IPS-NIHi11 (cell line): ENCODE results near the gene ROBO1.

Experiments
- DNase-seq: peaks from one replicate; pipeline ENCODE4 v3.0.0; 2012; ENCODE audit warnings: mixed read lengths, low spot score

ROBO1 gene

DNA sequence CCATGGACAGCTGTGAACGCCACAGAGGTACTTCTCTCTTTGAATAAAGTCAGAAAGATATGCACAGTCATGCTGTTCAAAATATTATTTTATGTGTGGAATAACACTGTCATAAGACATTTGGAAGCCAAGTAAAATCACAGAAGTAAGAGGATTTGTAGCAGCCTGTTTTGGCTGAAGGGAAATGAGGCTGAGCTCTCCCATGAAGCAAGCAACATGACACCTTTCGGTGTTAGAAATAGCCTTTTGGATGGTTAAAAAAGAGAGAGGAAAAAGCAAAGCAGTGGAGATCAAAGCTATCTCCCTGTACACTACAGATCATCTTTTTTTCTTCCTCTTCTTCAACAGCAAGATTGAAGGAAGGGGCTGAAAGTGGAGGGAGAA is 755.3 kb downstream of the ROBO1 start:
- DNase-seq: no peak

DNA sequence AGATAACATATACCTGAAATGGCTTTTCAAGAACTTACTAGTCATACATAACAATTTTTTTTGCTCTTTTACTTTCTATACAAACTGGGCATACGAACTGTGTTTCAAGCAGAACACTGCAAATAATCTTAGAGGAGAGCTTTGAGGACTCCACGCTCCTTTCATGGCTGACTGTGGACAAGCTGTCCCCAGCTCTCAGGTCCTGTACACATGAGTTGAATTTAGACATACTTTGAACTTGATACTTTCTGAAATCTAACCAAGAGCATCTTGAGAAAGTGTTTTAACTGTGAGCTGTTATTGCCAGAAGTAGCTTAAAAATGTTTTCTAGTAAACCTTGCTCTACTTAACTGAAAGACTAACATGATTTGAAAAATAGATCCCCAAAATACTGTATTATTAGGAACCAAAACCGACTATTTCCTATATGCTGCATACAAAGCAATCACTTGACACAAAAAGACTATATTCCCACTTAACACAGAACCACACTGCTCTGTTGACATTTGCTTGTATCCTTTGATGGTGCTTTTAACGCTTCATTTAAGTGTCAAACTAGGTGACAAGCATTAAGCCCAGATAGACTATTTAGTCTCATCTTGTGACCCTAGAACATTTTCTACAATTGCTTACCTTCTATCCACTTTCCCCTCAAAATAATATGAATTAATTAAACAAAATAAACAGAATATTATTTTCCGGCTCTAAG is 755.8 kb downstream of the ROBO1 start:
- DNase-seq: no peak

DNA sequence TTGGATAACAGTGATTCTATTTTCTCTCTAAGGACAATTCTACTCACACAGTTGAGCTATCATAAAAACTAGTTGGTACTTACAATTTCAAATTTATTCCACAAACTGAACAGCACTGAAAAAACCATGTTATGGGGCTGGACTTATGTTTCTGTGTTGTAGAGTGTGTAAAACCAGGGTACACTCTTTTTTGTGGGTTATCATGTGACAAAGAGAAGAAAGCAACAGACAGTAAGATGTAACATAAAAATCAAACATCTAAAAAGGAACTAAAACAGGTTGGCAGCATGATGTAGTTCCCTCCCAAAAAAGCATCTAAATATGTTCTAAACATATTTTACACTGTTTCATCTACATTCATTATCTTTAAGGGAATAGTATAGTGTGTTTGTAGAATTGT is 757.9 kb downstream of the ROBO1 start:
- DNase-seq: no peak

DNA sequence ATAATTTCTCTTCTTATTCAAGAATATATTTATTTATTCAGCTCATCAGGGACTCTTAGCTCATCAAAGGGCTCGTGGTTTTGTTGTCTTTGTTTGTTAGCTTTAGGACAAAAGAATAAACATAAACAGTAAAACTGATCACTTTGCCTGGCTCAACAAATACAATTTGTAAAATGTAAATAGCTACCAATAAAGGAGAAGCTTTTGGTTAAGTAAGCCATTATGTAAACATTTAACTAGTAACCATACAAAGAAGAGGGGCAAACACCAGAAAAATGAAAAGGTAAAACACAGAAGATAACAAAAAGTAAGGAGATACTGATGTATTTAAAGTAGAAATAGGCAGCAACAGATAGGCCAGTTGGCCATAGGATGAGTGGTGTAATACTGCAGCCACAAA is 761.7 kb downstream of the ROBO1 start:
- DNase-seq: no peak

DNA sequence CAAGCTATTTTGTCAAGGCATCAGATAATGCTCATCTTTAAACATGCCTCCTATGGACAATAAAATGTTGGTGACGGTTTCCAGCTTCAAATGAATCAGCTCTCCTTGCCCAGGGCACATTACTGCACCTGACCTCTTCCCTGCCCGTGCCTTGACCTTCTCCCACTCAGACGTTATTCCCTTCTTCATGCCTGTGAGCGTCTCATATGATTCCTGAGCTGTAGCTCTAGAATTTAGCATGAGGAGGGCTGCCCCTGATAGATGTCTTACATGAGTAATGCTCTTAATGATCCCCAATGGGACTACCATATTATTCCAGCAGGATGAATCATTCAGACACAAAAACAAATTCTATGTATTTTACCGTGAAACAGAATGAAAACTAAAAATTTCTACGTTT is 762.7 kb downstream of the ROBO1 start:
- no peak for DNase-seq

DNA sequence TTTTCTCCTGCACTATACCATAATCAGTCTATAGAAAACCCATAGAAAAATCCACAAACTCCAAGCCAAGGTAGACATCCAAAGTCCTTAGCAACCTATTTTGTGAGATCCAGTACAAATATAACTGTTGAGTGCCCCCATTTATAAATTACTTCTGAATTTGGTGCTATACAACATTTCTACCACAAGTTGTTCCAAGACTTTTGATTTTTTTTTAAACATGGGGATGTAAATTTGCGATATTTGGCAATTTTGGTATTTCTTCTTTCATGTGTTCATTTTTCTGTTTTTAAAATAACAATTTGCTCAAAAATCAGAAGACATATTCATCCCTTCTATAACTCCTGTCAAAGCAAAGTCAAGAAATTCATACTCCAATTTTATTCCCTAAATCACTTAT is 763.8 kb downstream of the ROBO1 start:
- no peak for DNase-seq

DNA sequence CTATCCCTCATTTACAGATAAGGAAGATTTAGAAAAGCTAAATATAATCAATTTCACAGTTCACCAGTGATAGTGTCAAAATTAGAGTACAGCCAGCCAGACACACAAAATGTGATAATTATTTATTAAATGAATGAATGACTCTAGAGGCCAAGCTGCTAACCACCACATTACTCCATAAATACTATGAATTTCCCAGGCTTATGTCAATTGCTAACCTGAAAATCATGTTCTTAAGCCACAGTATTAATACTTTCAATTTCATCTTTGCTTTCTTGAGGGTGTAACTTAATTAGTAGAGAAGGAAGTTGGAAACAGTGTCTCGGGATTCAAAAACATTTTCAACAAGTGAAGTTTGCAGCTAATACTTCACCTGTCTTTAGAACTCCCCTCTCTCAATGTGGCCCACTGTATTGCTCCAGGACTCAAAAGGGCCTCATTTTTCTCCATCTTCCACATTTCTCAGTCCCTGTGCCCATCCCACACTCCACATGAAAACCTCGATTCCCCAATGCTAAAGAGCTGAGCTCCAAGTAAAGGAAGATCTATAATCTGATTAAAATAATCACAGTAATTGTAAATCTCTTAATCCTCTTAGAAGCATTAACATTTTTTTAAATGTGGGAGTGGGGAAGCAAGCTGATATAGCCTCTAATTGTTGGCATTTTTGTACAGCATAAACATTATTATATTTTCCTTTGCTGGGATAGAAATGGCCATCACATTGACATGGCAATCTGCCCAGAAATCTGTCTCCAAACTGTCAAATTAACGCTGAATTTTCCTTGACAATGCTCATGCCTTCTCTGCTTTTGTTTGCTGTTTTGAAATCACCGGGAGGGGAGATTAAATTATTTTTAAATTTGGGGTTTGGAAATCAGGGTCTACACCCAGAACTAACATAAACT is 765.1 kb downstream of the ROBO1 start:
- no peak for DNase-seq

DNA sequence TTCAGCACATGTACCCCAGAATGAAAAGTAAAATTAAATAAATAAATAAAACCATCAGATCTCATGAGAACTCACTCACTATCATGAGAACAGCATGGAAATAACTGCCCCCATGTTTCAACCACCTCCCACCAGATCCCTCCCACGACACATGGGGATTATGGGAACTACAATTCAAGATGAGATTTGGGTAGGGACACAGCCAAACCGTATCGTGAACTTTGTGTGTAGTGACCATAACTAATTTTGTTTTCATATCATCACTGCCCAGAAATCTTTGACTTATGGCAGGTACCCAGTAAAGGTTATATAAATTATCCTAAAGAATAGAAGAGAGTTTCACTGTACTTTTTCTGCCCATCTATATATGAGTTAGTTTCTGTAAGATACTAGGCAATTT is 766.5 kb downstream of the ROBO1 start:
- no peak for DNase-seq

DNA sequence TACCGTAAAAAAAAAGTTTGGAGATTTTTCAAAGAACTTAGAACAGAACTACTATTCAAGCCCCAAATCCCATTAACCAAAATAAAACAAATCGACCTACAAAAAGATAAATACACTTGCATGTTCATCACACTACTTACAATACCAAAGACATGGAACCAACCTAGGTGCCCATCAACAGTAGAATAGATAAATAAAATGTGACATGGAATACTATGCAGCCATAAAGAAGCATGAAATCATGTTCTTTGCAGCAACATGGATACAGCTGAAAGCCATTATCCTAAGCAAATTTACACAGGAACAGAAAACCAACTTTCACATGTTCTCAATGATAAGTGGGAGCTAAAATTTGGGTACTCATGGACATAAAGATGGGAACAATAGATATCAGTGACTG is 768.7 kb downstream of the ROBO1 start:
- DNase-seq: no peak

DNA sequence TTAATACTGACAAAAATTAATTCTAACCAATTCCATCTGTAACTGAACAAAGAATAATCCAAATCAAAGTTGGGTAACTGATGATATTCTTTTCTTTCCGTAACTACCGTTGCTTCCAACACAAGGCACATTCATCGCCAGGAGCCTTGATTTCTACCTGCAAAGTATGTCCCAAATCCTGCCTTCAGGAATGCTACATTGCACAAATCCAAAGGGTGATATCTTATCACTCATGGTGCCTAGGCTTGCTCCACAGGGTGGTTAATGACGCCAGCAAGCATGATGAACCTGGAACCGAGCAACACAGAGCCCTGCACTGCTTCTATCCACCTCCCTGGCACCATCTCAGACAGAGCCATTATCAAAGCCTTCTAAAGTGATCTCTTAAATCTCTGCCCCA is 772.7 kb downstream of the ROBO1 start:
- DNase-seq: no peak

DNA sequence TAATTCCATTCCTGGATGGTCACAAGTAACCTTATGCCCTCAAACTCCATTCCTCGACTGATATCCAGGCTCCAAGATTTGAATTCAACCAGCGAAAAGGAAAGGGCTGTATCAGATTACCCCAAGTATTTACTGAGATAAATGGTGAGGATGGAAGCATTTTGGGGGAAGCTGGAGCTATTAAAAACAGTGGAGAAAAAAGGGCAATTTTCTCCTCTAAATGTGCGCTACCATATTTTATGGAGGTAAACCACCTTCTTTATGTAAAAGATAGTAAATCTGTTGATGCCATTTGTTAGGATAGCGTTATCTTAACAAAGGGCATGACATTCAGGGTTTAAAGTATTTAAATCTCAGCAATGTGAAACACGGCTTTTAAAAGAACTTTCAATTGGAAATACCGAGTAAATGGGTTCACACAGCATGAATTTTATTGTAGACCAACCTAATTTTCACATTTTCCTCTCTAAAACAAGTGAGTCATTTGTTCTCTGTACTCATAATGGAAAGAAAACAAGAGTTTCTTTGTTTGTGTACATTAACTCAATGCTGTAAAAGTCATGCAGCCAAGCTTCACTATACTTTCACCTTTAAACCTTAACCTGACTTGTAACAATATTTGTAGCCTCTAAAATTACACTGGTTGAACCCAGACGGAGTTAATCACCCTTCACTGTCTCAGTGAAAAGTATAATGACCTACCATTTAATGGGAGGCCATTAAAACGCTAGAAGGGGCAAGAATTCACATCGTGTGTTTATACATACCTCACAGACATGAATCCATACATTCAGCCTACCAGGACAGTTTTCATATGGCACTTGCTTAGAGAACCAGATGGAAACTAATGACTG is 773.4 kb downstream of the ROBO1 start:
- DNase-seq: peak; percentile 31

DNA sequence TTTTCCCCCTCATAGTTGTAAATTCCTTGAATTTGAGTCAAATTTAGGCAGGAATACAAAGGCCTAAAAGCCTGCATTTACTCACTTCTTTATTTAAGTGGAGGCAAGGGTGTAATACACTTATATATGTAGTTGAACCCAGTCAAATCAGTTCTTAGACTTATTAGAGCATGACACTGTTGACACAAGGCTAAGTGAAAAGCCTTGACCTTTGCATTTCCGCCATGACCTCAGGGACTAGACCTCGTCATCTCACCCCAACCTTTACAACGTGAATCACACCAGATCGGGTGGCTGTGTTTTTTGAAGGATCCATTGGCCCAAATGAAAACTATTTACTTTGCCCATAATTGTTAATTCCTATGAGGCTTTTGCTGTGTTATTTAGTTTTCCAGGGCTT is 774.4 kb downstream of the ROBO1 start:
- no peak for DNase-seq

DNA sequence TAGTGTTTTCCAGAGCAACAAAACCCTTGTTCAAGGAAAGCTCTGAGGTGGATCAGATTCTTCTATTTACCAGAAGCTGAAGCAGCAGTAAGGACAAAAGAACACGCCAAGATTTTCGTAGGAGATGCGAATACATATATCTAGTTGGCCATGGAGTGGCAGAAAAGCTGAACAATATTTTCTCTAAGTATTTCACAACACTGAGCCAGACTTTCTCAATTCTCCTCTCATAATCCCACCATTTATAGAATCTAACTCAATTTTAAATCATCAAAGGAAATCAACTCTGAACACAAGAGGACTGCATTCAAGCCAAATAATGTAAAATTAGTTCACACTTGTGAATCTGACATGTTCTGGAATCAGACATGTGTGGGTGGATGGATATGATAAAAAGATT is 775.0 kb downstream of the ROBO1 start:
- DNase-seq: no peak

DNA sequence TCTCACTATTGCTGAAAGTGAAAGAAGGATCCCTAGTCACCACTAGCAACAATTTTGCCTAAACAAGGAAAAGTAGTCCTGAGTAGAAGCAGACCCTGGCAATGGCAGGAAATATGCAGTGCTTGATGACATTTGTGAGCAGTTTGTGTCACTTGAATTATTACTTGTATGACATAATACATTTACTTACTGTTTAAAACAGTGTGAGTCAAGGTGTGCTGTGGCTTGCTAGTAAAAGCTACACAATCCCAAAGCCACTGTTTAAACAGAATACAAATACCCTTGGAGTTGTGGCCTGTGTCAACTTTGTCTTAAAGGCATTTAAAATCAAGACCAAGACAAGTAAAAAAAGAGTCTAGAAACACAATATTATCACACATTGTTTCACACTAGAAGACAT is 775.4 kb downstream of the ROBO1 start:
- no peak for DNase-seq

DNA sequence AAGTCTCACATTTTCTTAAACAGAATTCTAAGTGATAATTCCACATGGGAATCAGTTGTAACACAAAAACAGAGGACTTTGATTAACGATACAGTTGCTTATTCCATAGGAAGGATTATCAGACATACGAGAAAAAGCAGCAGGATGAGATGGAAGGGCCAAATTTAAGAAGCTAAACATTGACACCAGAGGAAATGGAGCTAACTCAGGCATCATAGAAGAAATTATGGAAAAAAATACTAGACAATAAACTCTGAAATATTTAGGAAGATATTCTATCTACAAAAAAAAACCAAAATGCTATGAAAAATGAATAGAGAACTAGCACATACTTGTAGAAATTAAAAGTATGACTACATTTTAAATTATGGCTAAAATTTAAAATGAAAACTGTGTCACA is 776.1 kb downstream of the ROBO1 start:
- no peak for DNase-seq

DNA sequence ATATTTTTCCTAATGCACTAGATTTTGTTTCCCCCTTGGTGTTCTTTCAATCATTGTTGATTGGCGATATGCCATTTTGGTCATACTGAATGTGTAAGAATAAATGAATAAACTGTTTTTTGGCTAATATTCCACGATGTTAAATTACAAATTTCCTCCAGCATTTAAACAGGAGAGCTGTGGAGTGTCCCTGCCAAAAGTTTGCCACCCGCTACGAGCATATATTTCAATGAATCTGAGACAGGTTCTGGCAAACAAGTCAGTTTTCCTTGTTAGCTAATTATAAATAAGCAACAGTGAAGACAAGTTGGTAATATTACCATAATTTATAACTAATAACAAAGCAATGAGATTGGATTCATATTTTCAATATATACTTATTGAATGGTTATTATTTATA is 777.6 kb downstream of the ROBO1 start:
- DNase-seq: no peak

DNA sequence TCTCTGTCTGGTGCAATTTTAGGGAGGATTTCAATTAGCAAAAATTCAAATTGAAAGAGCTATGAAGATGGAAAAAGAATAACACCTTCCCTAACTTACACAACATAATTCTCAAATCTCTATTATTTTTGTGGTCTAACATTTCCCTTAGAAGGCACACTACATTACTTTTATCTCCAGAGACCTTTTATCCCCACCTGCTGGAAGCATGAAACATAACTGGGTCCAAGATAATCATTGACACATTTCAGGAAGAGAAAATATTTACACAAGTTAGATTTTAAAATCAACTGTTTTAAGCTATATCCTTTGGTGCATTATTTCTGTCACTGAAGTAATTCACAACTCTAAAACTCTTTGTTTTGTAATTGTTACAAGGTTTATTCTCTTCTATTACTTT is 779.5 kb downstream of the ROBO1 start:
- DNase-seq: no peak

DNA sequence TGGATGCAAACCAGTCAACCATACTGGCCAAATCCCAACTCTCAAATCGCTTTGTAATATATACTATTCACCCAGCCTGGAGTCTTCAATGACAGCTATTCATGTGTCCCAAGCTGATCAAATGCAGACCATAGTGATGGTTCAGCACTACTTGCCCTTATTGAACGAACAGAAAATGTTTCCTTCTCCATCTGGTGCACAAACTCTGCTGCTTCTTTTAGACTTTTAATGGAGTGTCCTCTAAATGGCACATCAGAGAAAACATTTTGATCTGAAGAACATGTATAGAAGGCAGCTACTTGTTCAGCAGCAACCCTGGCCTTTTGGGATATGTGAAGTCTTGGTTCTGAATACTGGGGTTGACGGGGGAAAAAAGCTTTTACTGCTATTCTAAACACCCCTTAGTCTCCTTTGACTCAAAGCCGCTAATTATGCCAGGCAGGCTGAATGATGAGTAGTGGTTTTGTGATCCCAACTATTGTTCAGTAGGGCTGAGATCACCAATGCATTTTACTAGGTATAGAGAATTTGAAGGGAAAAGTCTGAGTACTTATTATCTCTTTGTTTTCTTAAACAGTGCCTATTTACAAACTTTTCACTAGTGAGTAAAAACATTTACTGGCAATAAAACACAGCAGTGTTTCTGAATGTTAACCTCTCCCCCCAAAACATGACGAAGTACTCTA is 781.2 kb downstream of the ROBO1 start:
- no peak for DNase-seq

DNA sequence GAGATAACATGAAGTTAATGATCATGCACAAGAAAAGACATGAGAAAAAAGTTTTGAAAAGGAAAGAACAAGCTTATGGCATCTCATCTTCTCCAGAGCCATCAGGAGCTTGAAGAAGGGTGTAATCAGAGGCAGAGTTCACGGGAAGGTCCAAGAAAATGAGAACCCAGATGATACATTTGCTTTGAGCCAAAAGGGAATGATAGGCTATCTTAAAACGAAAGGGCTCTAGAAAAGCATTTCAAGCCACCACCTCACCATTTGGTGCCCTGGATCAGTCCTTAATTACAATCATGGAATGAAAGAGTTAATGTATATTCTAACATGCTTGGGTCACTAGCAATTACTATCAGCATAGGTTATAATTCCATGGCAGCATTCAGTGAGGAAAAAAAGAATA is 781.8 kb downstream of the ROBO1 start:
- no peak for DNase-seq

DNA sequence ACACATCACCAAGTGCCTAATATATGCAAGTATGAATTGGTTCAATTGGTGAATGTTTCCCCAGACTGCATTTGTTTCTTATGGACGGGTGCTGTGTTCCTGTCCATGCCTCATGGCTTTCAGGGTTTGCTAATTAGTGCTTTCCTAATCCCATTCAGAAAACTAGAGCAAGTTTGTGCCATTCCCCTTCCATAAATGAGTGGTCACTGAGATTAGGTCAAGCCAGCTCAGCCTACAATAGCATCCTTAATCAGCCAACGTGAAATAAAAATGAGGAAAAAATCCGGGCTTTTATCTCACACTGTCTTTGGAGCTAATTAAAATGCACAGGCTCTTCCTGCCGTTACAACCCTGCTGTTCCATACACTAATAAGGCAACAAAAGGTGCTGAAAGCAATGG is 788.8 kb downstream of the ROBO1 start:
- DNase-seq: no peak

DNA sequence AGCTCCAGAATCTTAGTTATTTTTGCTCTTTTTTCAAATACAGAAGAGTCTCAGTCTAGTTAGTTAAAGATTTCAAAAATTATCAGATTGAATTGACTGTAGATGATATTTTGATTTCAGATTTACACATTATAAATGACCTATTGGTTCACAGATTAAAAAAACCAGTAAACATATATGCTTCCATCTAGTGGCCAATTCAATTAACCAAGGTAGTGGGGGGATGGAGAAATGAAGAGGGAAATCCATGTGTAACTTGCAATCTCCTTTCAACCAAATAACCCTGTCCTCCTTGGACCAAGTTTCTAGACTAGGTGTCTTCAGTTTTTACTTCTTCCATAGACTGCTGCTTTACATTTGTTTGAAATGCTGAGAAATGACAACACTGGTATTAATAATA is 789.8 kb downstream of the ROBO1 start:
- no peak for DNase-seq

DNA sequence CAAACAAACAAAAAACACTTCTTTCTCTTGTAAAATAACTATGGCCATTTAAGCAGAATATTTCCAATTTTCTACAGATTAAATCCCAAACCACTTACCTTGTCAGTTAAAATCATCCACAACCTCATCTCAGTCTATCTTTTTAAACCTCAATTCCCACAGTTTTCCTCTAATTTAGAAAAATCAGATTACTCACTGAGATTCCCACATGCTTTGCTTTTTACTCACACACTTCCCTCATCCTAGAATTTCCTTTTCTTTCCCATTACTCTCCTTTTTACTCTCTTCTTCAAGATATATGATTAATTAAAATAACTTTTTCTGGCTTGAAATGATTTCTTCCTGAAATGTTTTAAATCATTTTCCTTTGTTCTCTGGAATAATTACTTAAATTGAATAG is 790.7 kb downstream of the ROBO1 start:
- DNase-seq: no peak
